Muscle layer of duodenum (tissue), 2 donors: ENCODE results near the gene MSL1.
A peak's percentile ranks its signal among the peaks of the same experiment; 100 is the strongest.

Experiments used
- H3K27ac ChIP-seq: one replicate; pipeline ENCODE4 v1.7.0; 2013; ENCODE audit warnings: mild to moderate bottlenecking, low read length
- H3K27me3 ChIP-seq: one replicate; pipeline ENCODE4 v1.7.0; 2013; ENCODE audit warnings: low read depth, mild to moderate bottlenecking, control low read depth, low read length
- H3K36me3 ChIP-seq, 2 donors: one replicate each; pipeline ENCODE4 v1.7.0; 2013; ENCODE audit warnings: low read length in 2 of 2, control low read depth in 1 of 2, mild to moderate bottlenecking in 1 of 2; ENCODE audit not compliant: insufficient read depth in 2 of 2, control insufficient read depth in 1 of 2
- H3K4me1 ChIP-seq, 2 donors: one replicate each; pipeline ENCODE4 v1.7.0; 2013; ENCODE audit warnings: low read length in 2 of 2, mild to moderate bottlenecking in 2 of 2, control low read depth in 1 of 2, moderate library complexity in 1 of 2; ENCODE audit not compliant: insufficient read depth in 2 of 2, control insufficient read depth in 1 of 2
- H3K4me3 ChIP-seq, 2 donors: one replicate each; pipeline ENCODE4 v1.7.0; 2013; ENCODE audit warnings: low read length in 2 of 2, low read depth in 1 of 2, mild to moderate bottlenecking in 1 of 2
- H3K9me3 ChIP-seq, 2 donors: one replicate each; pipeline ENCODE4 v1.7.0; 2013; ENCODE audit warnings: low read length in 2 of 2, control low read depth in 1 of 2, mild to moderate bottlenecking in 1 of 2; ENCODE audit not compliant: control insufficient read depth in 1 of 2
- donor health status: healthy.

MSL1 gene

GRCh38 chr17:40121181-40122135, at the start of gene MSL1:
TSS of gene MSL1 (plus strand) at chr17:40121971. CDS start at chr17:40122613, 642 bp downstream.
- peak within 1 kb of the TSS; percentile 91 for H3K27ac ChIP-seq
- H3K27me3 ChIP-seq = no peaks in the 10 kb centered on the region
- H3K9me3 ChIP-seq = no peaks in the 10 kb centered on the region
- H3K4me3 ChIP-seq = peak within 1 kb of the TSS; percentile 98 to 100
- H3K36me3 ChIP-seq = peaks cover 0 to 6% of the 10 kb centered on the region in 2 donors
- peaks cover 7 to 28% of the 10 kb centered on the region in 2 donors for H3K4me1 ChIP-seq

- Histone ChIP-seq H3K27me3 (no peaks in the 10 kb centered on the region), H3K9me3 (no peaks in the 10 kb centered on the region), H3K4me3 (peak overlapping the region; percentile 21 to 39), H3K36me3 (peaks cover 2 to 7% of the 10 kb centered on the region in 2 donors), H3K27ac (peak overlapping the region; percentile 94), H3K4me1 (peaks cover 76 to 97% of the 10 kb centered on the region in 2 donors)
Measured at GRCh38 chr17:40072040-40072734, 49.6 kb upstream of the MSL1 start.

- Histone ChIP-seq H3K4me3 (no peak overlapping the region), H3K4me1 (peaks cover 76 to 90% of the 10 kb centered on the region in 2 donors), H3K36me3 (peaks cover 5 to 7% of the 10 kb centered on the region in 2 donors), H3K27me3 (no peaks in the 10 kb centered on the region), H3K9me3 (no peaks in the 10 kb centered on the region), H3K27ac (peak overlapping the region; percentile 94)
Measured at GRCh38 chr17:40072735-40073346, 48.9 kb upstream of the MSL1 start.

- Histone ChIP-seq H3K9me3 (no peaks in the 10 kb centered on the region), H3K27ac (peak overlapping the region; percentile 94), H3K4me3 (no peak overlapping the region), H3K36me3 (peaks cover 5 to 7% of the 10 kb centered on the region in 2 donors), H3K4me1 (peaks cover 72 to 83% of the 10 kb centered on the region in 2 donors), H3K27me3 (no peaks in the 10 kb centered on the region)
Measured at GRCh38 chr17:40073454-40074174, 48.2 kb upstream of the MSL1 start.

GRCh38 chr17:40074175-40074512, 47.6 kb upstream of the MSL1 start:
- Histone ChIP-seq H3K9me3 (no peaks in the 10 kb centered on the region), H3K36me3 (peaks cover 5 to 7% of the 10 kb centered on the region in 2 donors), H3K4me1 (peaks cover 69 to 77% of the 10 kb centered on the region in 2 donors), H3K27ac (peak overlapping the region; percentile 94), H3K27me3 (no peaks in the 10 kb centered on the region), H3K4me3 (no peak overlapping the region)

- H3K27ac ChIP-seq = peak overlapping the region; percentile 94
- peaks cover 62 to 70% of the 10 kb centered on the region in 2 donors for H3K4me1 ChIP-seq
- peak overlapping the region in 1 of 2 donors; percentile 56 for H3K4me3 ChIP-seq
Measured at GRCh38 chr17:40074871-40075200, 46.9 kb upstream of the MSL1 start.

GRCh38 chr17:40075201-40075941, 46.4 kb upstream of the MSL1 start:
- H3K36me3 ChIP-seq = peaks cover 5 to 7% of the 10 kb centered on the region in 2 donors
- H3K9me3 ChIP-seq = no peaks in the 10 kb centered on the region
- peaks cover 57 to 65% of the 10 kb centered on the region in 2 donors for H3K4me1 ChIP-seq
- H3K27me3 ChIP-seq = no peaks in the 10 kb centered on the region
- peak overlapping the region; percentile 44 to 56 for H3K4me3 ChIP-seq
- peak overlapping the region; percentile 94 for H3K27ac ChIP-seq

More at GRCh38 chr17:40074871-40075200, 46.9 kb upstream of the MSL1 start:
- H3K9me3 ChIP-seq = no peaks in the 10 kb centered on the region
- peaks cover 5 to 7% of the 10 kb centered on the region in 2 donors for H3K36me3 ChIP-seq
- H3K27me3 ChIP-seq = no peaks in the 10 kb centered on the region

GRCh38 chr17:40075942-40076498, 45.8 kb upstream of the MSL1 start:
- Histone ChIP-seq H3K36me3 (peaks cover 5 to 7% of the 10 kb centered on the region in 2 donors), H3K27me3 (no peaks in the 10 kb centered on the region), H3K4me1 (peaks cover 51 to 59% of the 10 kb centered on the region in 2 donors), H3K9me3 (no peaks in the 10 kb centered on the region), H3K27ac (peak overlapping the region; percentile 94), H3K4me3 (peak overlapping the region; percentile 44 to 56)

- H3K4me3 ChIP-seq = peak overlapping the region in 1 of 2 donors; percentile 56
- H3K4me1 ChIP-seq = peaks cover 46 to 53% of the 10 kb centered on the region in 2 donors
- H3K27ac ChIP-seq = peak overlapping the region; percentile 94
- no peaks in the 10 kb centered on the region for H3K27me3 ChIP-seq
- H3K9me3 ChIP-seq = no peaks in the 10 kb centered on the region
- peaks cover 5 to 7% of the 10 kb centered on the region in 2 donors for H3K36me3 ChIP-seq
Measured at GRCh38 chr17:40076591-40076990, 45.2 kb upstream of the MSL1 start.

- no peaks in the 10 kb centered on the region for H3K9me3 ChIP-seq
- H3K4me3 ChIP-seq = no peak overlapping the region
- peaks cover 10 to 18% of the 10 kb centered on the region in 2 donors for H3K36me3 ChIP-seq
- H3K27me3 ChIP-seq = no peaks in the 10 kb centered on the region
- peaks cover 22 to 23% of the 10 kb centered on the region in 2 donors for H3K4me1 ChIP-seq
- no peak overlapping the region for H3K27ac ChIP-seq
Measured at GRCh38 chr17:40079545-40079944, 42.2 kb upstream of the MSL1 start.
